H1 (cell line): ENCODE results near the gene ASPN. TPM values are rescaled to one million over a fixed set of nuclear protein-coding genes. Genes with fewer than 3 reads are reported as not detected.

Source experiments
- CTCF ChIA-PET: fragments of 300-600 bp; sonication (Branson Sonifier 250); formaldehyde crosslinking; loops from one replicate; lab custom pipeline; 2021; ENCODE audit not compliant: partially characterized antibody; lab: Charles Lee
- POLR2A ChIA-PET: fragments of 300-600 bp; sonication (Branson Sonifier 250); formaldehyde crosslinking; loops from one replicate; lab custom pipeline; 2021; ENCODE audit warnings: inconsistent platforms; ENCODE audit not compliant: partially characterized antibody; lab: Charles Lee
- DNase-seq, 2 experiments: peaks; one replicate each; pipeline versions ENCODE4 v3.0.0 to v3.0.0-alpha.2; 2010 to 2022; ENCODE audit warnings: low spot score in 2 of 2, low read depth in 1 of 2, mixed read lengths in 1 of 2
- FAIRE-seq: peaks from 2 replicates; lab custom pipeline; 2011; peaks lifted over from hg19 to GRCh38; lab: Jason Lieb, UNC
- H2AFZ ChIP-seq: 2 replicates; pipeline ENCODE4 v1.8.1; 2012; ENCODE audit warnings: low read length, inconsistent platforms
- H2AK5ac ChIP-seq: 2 replicates; pipeline ENCODE4 v1.6.1; 2013; ENCODE audit warnings: low read depth, low read length
- H2BK120ac ChIP-seq: replicated peaks from 2 replicates; pipeline ENCODE3; 2013; ENCODE audit warnings: low read depth, low read length, inconsistent platforms
- H2BK12ac ChIP-seq: 2 replicates; pipeline ENCODE4 v1.6.1; 2013; ENCODE audit warnings: low read depth, low read length
- H2BK15ac ChIP-seq: 2 replicates; pipeline ENCODE4 v1.6.1; 2013; ENCODE audit warnings: low read length
- H2BK20ac ChIP-seq: 2 replicates; pipeline ENCODE4 v1.6.1; 2013; ENCODE audit warnings: low read length
- H2BK5ac ChIP-seq: 2 replicates; pipeline ENCODE4 v1.6.1; 2013; ENCODE audit warnings: low read depth, low read length
- H3K14ac ChIP-seq: 2 replicates; pipeline ENCODE4 v1.6.1; 2013; ENCODE audit warnings: inconsistent platforms; ENCODE audit not compliant: insufficient read length
- H3K18ac ChIP-seq: 2 replicates; pipeline ENCODE4 v1.6.1; 2013; ENCODE audit warnings: low read length; ENCODE audit errors: extremely low read depth
- H3K23ac ChIP-seq: 2 replicates; pipeline ENCODE4 v1.6.1; 2013; ENCODE audit warnings: inconsistent platforms; ENCODE audit not compliant: insufficient read length
- H3K23me2 ChIP-seq: 2 replicates; pipeline ENCODE4 v1.6.1; 2013; ENCODE audit warnings: low read depth, low read length
- H3K27ac ChIP-seq: 2 replicates; pipeline ENCODE4 v1.6.1; 2011; ENCODE audit warnings: low read depth, low read length, inconsistent platforms
- H3K27me3 ChIP-seq, 4 experiments: replicated peaks in 1 of 4; 1 replicate in 1 of 4; 2 replicates in 3 of 4; pipeline versions ENCODE4 v1.6.1 to v1.8.1; 2011 to 2013; ENCODE audit warnings: low read length in 3 of 4, mild to moderate bottlenecking in 3 of 4, inconsistent platforms in 2 of 4, mixed read lengths in 2 of 4, moderate library complexity in 1 of 4; ENCODE audit not compliant: control insufficient read depth in 3 of 4, insufficient read depth in 3 of 4; ENCODE audit errors: extremely low read depth in 1 of 4
- H3K36me3 ChIP-seq, 4 experiments: 2 replicates each; pipeline versions ENCODE4 v1.6.1 to v1.8.1; 2011 to 2013; ENCODE audit warnings: mild to moderate bottlenecking in 4 of 4, low read length in 3 of 4, moderate library complexity in 2 of 4, control low read depth in 1 of 4, inconsistent platforms in 1 of 4; ENCODE audit not compliant: insufficient read depth in 4 of 4, control insufficient read depth in 2 of 4
- H3K4ac ChIP-seq: replicated peaks from 2 replicates; pipeline ENCODE3; 2013; ENCODE audit warnings: low read length, low read depth, mixed read lengths, inconsistent platforms; ENCODE audit not compliant: insufficient read length
- H3K4me1 ChIP-seq, 4 experiments: replicated peaks in 1 of 4; 1 replicate in 1 of 4; 2 replicates in 3 of 4; pipeline versions ENCODE4 v1.6.1 to v1.8.1; 2011 to 2013; ENCODE audit warnings: low read length in 3 of 4, inconsistent platforms in 2 of 4, mixed read lengths in 1 of 4; ENCODE audit not compliant: insufficient read depth in 4 of 4, control insufficient read depth in 3 of 4
- H3K4me2 ChIP-seq, 2 experiments: 2 replicates each; pipeline versions ENCODE4 v1.6.1 to v1.8.1; 2011 to 2013; ENCODE audit warnings: low read depth in 2 of 2, low read length in 2 of 2, control low read depth in 1 of 2, inconsistent platforms in 1 of 2, mild to moderate bottlenecking in 1 of 2; ENCODE audit not compliant: insufficient read depth in 1 of 2
- H3K4me3 ChIP-seq, 4 experiments: fragments of 200-600, 300-600 bp in 1 of 4; sonication (generic), shearing (Covaris generic), sonication (Bioruptor Twin) in 1 of 4; 2 replicates each; pipeline versions ENCODE4 v1.5.1 to v1.8.1; 2011 to 2016; ENCODE audit warnings: low read length in 4 of 4, low read depth in 3 of 4, control low read depth in 2 of 4, inconsistent platforms in 2 of 4, mild to moderate bottlenecking in 2 of 4, mixed read lengths in 1 of 4, moderate library complexity in 1 of 4; ENCODE audit not compliant: insufficient read depth in 2 of 4; ENCODE audit errors: extremely low read depth in 1 of 4
- H3K56ac ChIP-seq: replicated peaks from 2 replicates; pipeline ENCODE3; 2013; ENCODE audit warnings: low read depth, mild to moderate bottlenecking, mixed read lengths, low read length, inconsistent platforms; ENCODE audit not compliant: insufficient read length
- H3K79me1 ChIP-seq: 2 replicates; pipeline ENCODE4 v1.6.1; 2013; ENCODE audit warnings: low read depth, low read length, control low read depth
- H3K79me2 ChIP-seq, 2 experiments: 2 replicates each; pipeline versions ENCODE4 v1.6.1 to v1.8.1; 2012 to 2013; ENCODE audit warnings: low read length in 2 of 2, mild to moderate bottlenecking in 2 of 2, inconsistent platforms in 1 of 2; ENCODE audit not compliant: insufficient read depth in 2 of 2, control insufficient read depth in 1 of 2
- H3K9ac ChIP-seq, 4 experiments: replicated peaks in 1 of 4; 1 replicate in 1 of 4; 2 replicates in 3 of 4; pipeline versions ENCODE4 v1.6.1 to v1.8.1; 2011 to 2013; ENCODE audit warnings: low read depth in 3 of 4, low read length in 3 of 4, control low read depth in 2 of 4, mild to moderate bottlenecking in 2 of 4, moderate library complexity in 2 of 4, inconsistent platforms in 1 of 4; ENCODE audit errors: extremely low read depth in 1 of 4
- H3K9me3 ChIP-seq, 2 experiments: 2 replicates each; pipeline versions ENCODE4 v1.6.1 to v1.8.1; 2012 to 2013; ENCODE audit warnings: mild to moderate bottlenecking in 2 of 2, moderate library complexity in 2 of 2, control low read depth in 1 of 2, inconsistent platforms in 1 of 2, low read depth in 1 of 2, low read length in 1 of 2, mixed read lengths in 1 of 2; ENCODE audit not compliant: insufficient read depth in 2 of 2
- H4K20me1 ChIP-seq, 2 experiments: replicated peaks in 1 of 2; 2 replicates each; pipeline versions ENCODE3 to v1.8.1; 2011 to 2013; ENCODE audit warnings: inconsistent platforms in 2 of 2, low read length in 2 of 2, mild to moderate bottlenecking in 1 of 2; ENCODE audit not compliant: insufficient read depth in 2 of 2, control insufficient read depth in 1 of 2
- H4K5ac ChIP-seq: 2 replicates; pipeline ENCODE4 v1.6.1; 2013; ENCODE audit warnings: low read length, low read depth, mixed read lengths, inconsistent platforms; ENCODE audit not compliant: insufficient read length
- H4K8ac ChIP-seq: 2 replicates; pipeline ENCODE4 v1.8.0; 2013; ENCODE audit warnings: mild to moderate bottlenecking, moderate library complexity, low read length, inconsistent platforms; ENCODE audit not compliant: insufficient read depth; ENCODE audit errors: extremely low read depth
- H4K91ac ChIP-seq: replicated peaks from 2 replicates; pipeline ENCODE3; 2013; ENCODE audit warnings: low read length, mixed read lengths, inconsistent platforms; ENCODE audit not compliant: insufficient read length
- BACH1 ChIP-seq: IDR thresholded peaks from 2 replicates; pipeline ENCODE4 v1.6.1; 2012; ENCODE audit warnings: low read length, improper control_type of control experiment
- CBX8 ChIP-seq: fragments of 300-800, 300-1000 bp; sonication (generic); IDR thresholded peaks from 2 replicates; pipeline ENCODE4 v1.7.1; 2016; ENCODE audit warnings: low read depth, low read length, borderline replicate concordance
- POLR2AphosphoS5 ChIP-seq: IDR thresholded peaks from 2 replicates; pipeline ENCODE4 v1.6.1; 2011; ENCODE audit warnings: low read depth, low read length
- RAD21 ChIP-seq, 2 experiments: IDR thresholded peaks in 1 of 2; conservative IDR thresholded peaks in 1 of 2; 2 replicates each; pipeline ENCODE4 v1.6.1; 2011; ENCODE audit warnings: low read depth in 2 of 2, low read length in 2 of 2, improper control_type of control experiment in 1 of 2, inconsistent platforms in 1 of 2, mild to moderate bottlenecking in 1 of 2, moderate library complexity in 1 of 2
- RNF2 ChIP-seq: fragments of 200-900, 300-1000 bp; sonication (generic); IDR thresholded peaks from 2 replicates; pipeline ENCODE4 v1.7.1; 2016; ENCODE audit warnings: borderline replicate concordance, low read depth, mild to moderate bottlenecking, antibody characterized with exemption, low read length; ENCODE audit not compliant: poor library complexity, severe bottlenecking; ENCODE audit errors: missing control alignments
- SAP30 ChIP-seq: fragments of 300-600 bp; sonication (generic); IDR thresholded peaks from 2 replicates; pipeline ENCODE4 v1.7.1; 2012; ENCODE audit warnings: low read length, moderate library complexity, mild to moderate bottlenecking, inconsistent platforms; ENCODE audit not compliant: insufficient read depth, insufficient replicate concordance
- SIRT6 ChIP-seq: IDR thresholded peaks from one replicate; pipeline ENCODE4 v1.7.1; 2012; ENCODE audit warnings: low read length, inconsistent platforms
- SP1 ChIP-seq: IDR thresholded peaks from 2 replicates; pipeline ENCODE4 v1.6.1; 2011; ENCODE audit warnings: low read depth, low read length
- ZNF274 ChIP-seq: IDR thresholded peaks from 2 replicates; pipeline ENCODE4 v1.7.0; 2012; ENCODE audit warnings: low read length, borderline replicate concordance; ENCODE audit errors: extremely low read depth
- WGBS, 2 experiments: shearing (Covaris generic) in 1 of 2; methylation state at CpG; one replicate each; pipeline versions ENCODE4 v1.1.6 to v1.1.7; 2013 to 2015; ENCODE audit warnings: low lambda C conversion rate in 2 of 2, mixed read lengths in 2 of 2, inconsistent platforms in 1 of 2, low coverage in 1 of 2, missing lambda C conversion rate in 1 of 2; ENCODE audit not compliant: insufficient replicate concordance in 2 of 2, insufficient coverage in 1 of 2, insufficient read length in 1 of 2; ENCODE audit errors: extremely low coverage in 1 of 2, missing lambda C conversion rate in 1 of 2; 5-methylcytosine and 5-hydroxymethylcytosine counted together
- polyA plus RNA-seq, 7 experiments: library from polyadenylated mRNA; depleted of rRNA in 3 of 7; stranded (reverse) in 5 of 7; unstranded in 2 of 7; fragments of >200 nt in 5 of 7; fragments of 200-250 nt in 2 of 7; gene quantifications; 1 replicate in 5 of 7; 2 replicates in 1 of 7; 4 replicates in 1 of 7; pipeline versions ENCODE4 v1.2.1 to v1.2.3, GENCODE V29; 2011 to 2013; ENCODE audit warnings: missing spikeins in 2 of 7, mixed read lengths in 2 of 7
- total RNA-seq: library from RNA; stranded (reverse); fragmentation: NEBNext Ultra II Directional; extraction: Animal tissue kit (Norgen Biotek cat#: 25700); gene quantifications from 2 replicates; pipeline ENCODE4 v1.2.1, GENCODE V29; 2021
- TF ChIP-seq, protein P1 (sequence below): IDR thresholded peaks from 2 replicates; pipeline ENCODE4 v1.6.1; 2011; ENCODE audit warnings: low read length, improper control_type of control experiment
- TF ChIP-seq, protein P2 (sequence below): IDR thresholded peaks from 2 replicates; pipeline ENCODE4 v1.6.1; 2012; ENCODE audit warnings: inconsistent platforms

The ASPN gene
- total and polyA plus RNA-seq, 2 of the 8 experiments (the other 6 are each of a cell fraction or from before 2014, with no cell fraction given) = not detected

DNA sequence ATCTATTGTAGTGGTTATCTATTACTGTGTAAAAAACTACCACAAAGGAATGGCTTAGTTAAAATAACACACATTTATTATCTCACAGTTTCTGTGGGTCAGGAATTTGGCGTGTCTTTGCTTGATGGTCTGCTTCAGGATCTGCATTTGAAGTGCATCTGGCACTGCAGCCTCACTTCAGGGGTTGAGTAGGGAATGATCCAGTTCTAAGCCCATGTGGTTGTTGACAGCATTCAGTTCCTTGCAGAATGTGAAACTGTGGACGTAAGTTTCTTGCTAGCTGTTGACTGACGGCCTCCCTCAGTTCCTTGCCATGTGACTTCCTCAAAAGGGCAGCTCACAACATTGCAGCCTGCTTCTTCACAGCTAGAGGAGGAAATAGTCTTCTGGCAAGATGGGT is 75.8 kb downstream of the ASPN start:
- Histone ChIP-seq H4K5ac (no peak overlapping the region), H2AFZ (no peak overlapping the region), H2BK5ac (no peak overlapping the region), H2AK5ac (no peak overlapping the region), H4K8ac (no peak overlapping the region), H3K27me3 (no peaks in the 10 kb centered on the region), H3K9ac (no peak overlapping the region), H3K56ac (no peak overlapping the region), H2BK12ac (no peak overlapping the region), H2BK120ac (no peak overlapping the region), H2BK15ac (no peak overlapping the region), H3K23ac (no peak overlapping the region), H3K36me3 (no peaks in the 10 kb centered on the region), H3K4me3 (no peak overlapping the region), H2BK20ac (no peak overlapping the region), H3K23me2 (no peaks in the 10 kb centered on the region), H3K27ac (no peak overlapping the region), H3K79me1 (no peaks in the 10 kb centered on the region), H3K4ac (no peak overlapping the region), H3K9me3 (no peaks in the 10 kb centered on the region), H3K79me2 (0 out of 4 replicates have a peak, but pooled peaks cover 0 to 4% of the 10 kb centered on the region in 2 experiments), H4K91ac (no peak overlapping the region), H3K4me1 (no peaks in the 10 kb centered on the region; a peak in 1 of 7 replicates), H3K14ac (no peak overlapping the region), H3K18ac (no peak overlapping the region), H3K4me2 (no peak overlapping the region), H4K20me1 (no peaks in the 10 kb centered on the region)
- ChIA-PET POLR2A (no interaction called here), CTCF (no interaction called here)
- no peak for FAIRE-seq
- DNase-seq = no peak
- WGBS, 2 experiments = 70% methylated on average over 3 of the region's 3 CpGs; no CpG with 5 or more reads in 1 of the 2 experiments
- TF ChIP-seq RAD21 (IDR thresholded peaks at IDR 0.05 in 1 of 2, conservative IDR thresholded peaks at IDR 0.05 in 1 of 2; ENCODE audit: low read depth in 2 of 2, low read length in 2 of 2) (no peak), POLR2AphosphoS5 (no peak), SP1 (no peak), SAP30 (no peak), CBX8 (no peak), RNF2 (no peak), ZNF274 (no peak), BACH1 (no peak), SIRT6 (no peak)
- TF ChIP-seq, protein P1, sequence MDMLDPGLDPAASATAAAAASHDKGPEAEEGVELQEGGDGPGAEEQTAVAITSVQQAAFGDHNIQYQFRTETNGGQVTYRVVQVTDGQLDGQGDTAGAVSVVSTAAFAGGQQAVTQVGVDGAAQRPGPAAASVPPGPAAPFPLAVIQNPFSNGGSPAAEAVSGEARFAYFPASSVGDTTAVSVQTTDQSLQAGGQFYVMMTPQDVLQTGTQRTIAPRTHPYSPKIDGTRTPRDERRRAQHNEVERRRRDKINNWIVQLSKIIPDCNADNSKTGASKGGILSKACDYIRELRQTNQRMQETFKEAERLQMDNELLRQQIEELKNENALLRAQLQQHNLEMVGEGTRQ = no peak
- TF ChIP-seq, protein P2, sequence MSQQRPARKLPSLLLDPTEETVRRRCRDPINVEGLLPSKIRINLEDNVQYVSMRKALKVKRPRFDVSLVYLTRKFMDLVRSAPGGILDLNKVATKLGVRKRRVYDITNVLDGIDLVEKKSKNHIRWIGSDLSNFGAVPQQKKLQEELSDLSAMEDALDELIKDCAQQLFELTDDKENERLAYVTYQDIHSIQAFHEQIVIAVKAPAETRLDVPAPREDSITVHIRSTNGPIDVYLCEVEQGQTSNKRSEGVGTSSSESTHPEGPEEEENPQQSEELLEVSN = no peak
